Measurements from ENCODE around the gene OR2Y1.
A peak's percentile ranks its signal among the peaks of the same experiment; 100 is the strongest.
"Not testable (repeated sequence)": the region's sequence is repeated elsewhere in the genome, so short reads cannot be mapped to it uniquely, and the experiment has no call there.

OR2Y1 gene

GRCh38 chr5:180739958-180740357, at the start of gene OR2Y1:
Gene OR2Y1, minus strand, starts transcription at chr5:180740058. Its CDS starts 0 bp downstream, at chr5:180740058.
- DNase-seq (ENCODE audit: low spot score), result no peak

GRCh38 chr5:180788651-180789410, 49.0 kb upstream of the OR2Y1 start:
- not testable (repeated sequence) for DNase-seq (ENCODE audit: low spot score)

GRCh38 chr5:180787711-180788431, 48.0 kb upstream of the OR2Y1 start:
- DNase-seq (ENCODE audit: low spot score), result no peak

GRCh38 chr5:180786531-180787398, 46.9 kb upstream of the OR2Y1 start:
- DNase-seq (ENCODE audit: low spot score), result no peak

GRCh38 chr5:180785794-180786221, 46.0 kb upstream of the OR2Y1 start:
- no peak for DNase-seq (ENCODE audit: low spot score)

GRCh38 chr5:180785121-180785781, 45.4 kb upstream of the OR2Y1 start:
- no peak for DNase-seq (ENCODE audit: low spot score)

GRCh38 chr5:180784497-180785097, 44.7 kb upstream of the OR2Y1 start:
- peak; percentile 47 for DNase-seq (ENCODE audit: low spot score)

- no peak for DNase-seq (ENCODE audit: low spot score)
These were observed 43.6 kb upstream of the OR2Y1 start for GRCh38 chr5:180783340-180784052.

GRCh38 chr5:180782748-180783147, 42.9 kb upstream of the OR2Y1 start:
- DNase-seq (ENCODE audit: low spot score), result no peak

- not testable (repeated sequence) for DNase-seq (ENCODE audit: low spot score)
These were observed 42.1 kb upstream of the OR2Y1 start for GRCh38 chr5:180781900-180782326.

- DNase-seq (ENCODE audit: low spot score), result no peak
These were observed 40.2 kb upstream of the OR2Y1 start for GRCh38 chr5:180779985-180780610.

GRCh38 chr5:180777475-180777874, 37.6 kb upstream of the OR2Y1 start:
- no peak for DNase-seq (ENCODE audit: low spot score)

- no peak for DNase-seq (ENCODE audit: low spot score)
These were observed 36.5 kb upstream of the OR2Y1 start for GRCh38 chr5:180776376-180776775.

- no peak for DNase-seq (ENCODE audit: low spot score)
These were observed 35.8 kb upstream of the OR2Y1 start for GRCh38 chr5:180775624-180776023.

- DNase-seq (ENCODE audit: low spot score), result no peak
These were observed 32.0 kb upstream of the OR2Y1 start for GRCh38 chr5:180771839-180772238.

- DNase-seq (ENCODE audit: low spot score), result no peak
These were observed 30.0 kb upstream of the OR2Y1 start for GRCh38 chr5:180769821-180770220.

- no peak for DNase-seq (ENCODE audit: low spot score)
These were observed 15.7 kb upstream of the OR2Y1 start for GRCh38 chr5:180755601-180756000.

GRCh38 chr5:180744253-180744652, 4.4 kb upstream of the OR2Y1 start:
- DNase-seq (ENCODE audit: low spot score), result no peak

- DNase-seq (ENCODE audit: low spot score), result no peak
These were observed 2.9 kb upstream of the OR2Y1 start for GRCh38 chr5:180742727-180743126.

- not testable (repeated sequence) for DNase-seq (ENCODE audit: low spot score)
These were observed 1.1 kb upstream of the OR2Y1 start for GRCh38 chr5:180740953-180741352.
